Left lung (tissue), 10 donors: ENCODE data around the gene CD226. TPM values are rescaled to one million over a fixed set of nuclear protein-coding genes. Genes with fewer than 3 reads are reported as not detected.
"Not testable (repeated sequence)": the region's sequence is repeated elsewhere in the genome, so short reads cannot be mapped to it uniquely, and the experiment has no call there.

ENCODE experiments used
- ATAC-seq: fragments of 200-7000 bp; cut with Tn5 transposase; one replicate; pipeline ENCODE4 v1.9.1; 2020; ENCODE audit warnings: moderate library complexity
- DNase-seq, 4 donors: peaks; one replicate each; pipeline ENCODE4 v3.0.0-alpha.2; 2013 to 2020
- H3K27ac ChIP-seq, 2 donors: fragments of 200-600 bp; sonication (generic) in 1 of 2; one replicate each; pipeline versions ENCODE4 v1.5.0 to v1.8.0; 2020 to 2021
- H3K27me3 ChIP-seq, 2 donors: fragments of 200-600 bp; sonication (generic) in 1 of 2; one replicate each; pipeline versions ENCODE4 v1.5.0 to v1.8.0; 2020 to 2021
- H3K36me3 ChIP-seq, 2 donors: fragments of 200-600 bp; sonication (generic) in 1 of 2; one replicate each; pipeline versions ENCODE4 v1.5.0 to v1.8.0; 2020 to 2021
- H3K4me1 ChIP-seq, 2 donors: fragments of 200-600 bp; one replicate each; pipeline ENCODE4 v1.8.0; 2021
- H3K4me3 ChIP-seq, 2 donors: fragments of 200-600 bp; sonication (generic) in 1 of 2; one replicate each; pipeline versions ENCODE4 v1.5.0 to v1.8.0; 2020 to 2021; ENCODE audit warnings: mild to moderate bottlenecking in 1 of 2
- H3K9me3 ChIP-seq, 2 donors: fragments of 200-600 bp; sonication (generic) in 1 of 2; one replicate each; pipeline versions ENCODE4 v1.5.0 to v1.8.0; 2020 to 2021
- intact Hi-C, 2 donors: fragments of 100-400 bp; cut with DNase I; formaldehyde crosslinking; loops; one replicate each; pipeline versions ENCODE4 v1.11.2 to v1.14.2; 2022
- polyA plus RNA-seq, 6 donors: library from polyadenylated mRNA; unstranded; fragments of 120-200 nt; gene quantifications; one replicate each; pipeline ENCODE4 v1.2.1, GENCODE V29; 2013; ENCODE audit not compliant: insufficient read length in 6 of 6
- total RNA-seq, 2 donors: library from RNA; stranded (reverse); fragmentation: NEBNext Ultra II Directional; extraction: Animal tissue kit (Norgen Biotek cat#: 25700); gene quantifications; one replicate each; pipeline ENCODE4 v1.2.1, GENCODE V29; 2021
- TF ChIP-seq, protein P1 (sequence below), 2 donors: fragments of 200-600 bp; sonication (generic) in 1 of 2; IDR thresholded peaks; one replicate each; pipeline versions ENCODE4 v1.5.0 to v1.8.0; 2021; ENCODE audit warnings: antibody characterized with exemption in 2 of 2
- donor health status: DM: no; HTN: yes; CAD: no.
- donor health status: DM: no; HTN: no; CAD: no.

The CD226 gene
- total and polyA plus RNA-seq, 8 donors: 2.2 to 5.6 (median 2.9) TPM

DNA sequence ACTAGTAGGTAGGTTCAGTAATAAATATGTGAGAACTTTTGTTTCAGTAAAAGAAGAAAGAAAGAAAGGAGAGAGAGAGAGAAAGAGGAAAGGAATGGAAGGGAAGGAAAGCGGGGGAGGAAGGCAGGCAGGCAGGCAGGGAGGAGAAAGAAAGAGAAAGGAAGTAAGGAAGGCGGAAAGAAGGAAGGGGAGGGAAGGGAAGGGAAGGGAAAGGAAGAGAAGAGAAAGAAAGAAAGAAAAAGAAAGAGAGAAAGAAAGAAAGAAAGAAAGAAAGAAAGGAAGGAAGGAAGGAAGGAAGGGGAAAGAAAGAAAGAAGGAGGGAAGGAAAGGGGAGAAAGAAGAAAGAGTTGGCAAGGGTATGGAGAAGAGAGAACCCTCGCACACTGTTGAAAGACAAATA lies 67.6 kb downstream of the CD226 start:
- Histone ChIP-seq H3K4me1 (no peaks in the 10 kb centered on the region), H3K4me3 (no peak overlapping the region), H3K27ac (no peak overlapping the region), H3K9me3 (no peaks in the 10 kb centered on the region), H3K27me3 (no peaks in the 10 kb centered on the region), H3K36me3 (no peaks in the 10 kb centered on the region)
- TF ChIP-seq, protein P1, sequence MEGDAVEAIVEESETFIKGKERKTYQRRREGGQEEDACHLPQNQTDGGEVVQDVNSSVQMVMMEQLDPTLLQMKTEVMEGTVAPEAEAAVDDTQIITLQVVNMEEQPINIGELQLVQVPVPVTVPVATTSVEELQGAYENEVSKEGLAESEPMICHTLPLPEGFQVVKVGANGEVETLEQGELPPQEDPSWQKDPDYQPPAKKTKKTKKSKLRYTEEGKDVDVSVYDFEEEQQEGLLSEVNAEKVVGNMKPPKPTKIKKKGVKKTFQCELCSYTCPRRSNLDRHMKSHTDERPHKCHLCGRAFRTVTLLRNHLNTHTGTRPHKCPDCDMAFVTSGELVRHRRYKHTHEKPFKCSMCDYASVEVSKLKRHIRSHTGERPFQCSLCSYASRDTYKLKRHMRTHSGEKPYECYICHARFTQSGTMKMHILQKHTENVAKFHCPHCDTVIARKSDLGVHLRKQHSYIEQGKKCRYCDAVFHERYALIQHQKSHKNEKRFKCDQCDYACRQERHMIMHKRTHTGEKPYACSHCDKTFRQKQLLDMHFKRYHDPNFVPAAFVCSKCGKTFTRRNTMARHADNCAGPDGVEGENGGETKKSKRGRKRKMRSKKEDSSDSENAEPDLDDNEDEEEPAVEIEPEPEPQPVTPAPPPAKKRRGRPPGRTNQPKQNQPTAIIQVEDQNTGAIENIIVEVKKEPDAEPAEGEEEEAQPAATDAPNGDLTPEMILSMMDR (IDR thresholded peaks at IDR 0.05): no peak
- intact Hi-C loops: no loop called here
- DNase-seq (no peak), ATAC-seq (no peak)

DNA sequence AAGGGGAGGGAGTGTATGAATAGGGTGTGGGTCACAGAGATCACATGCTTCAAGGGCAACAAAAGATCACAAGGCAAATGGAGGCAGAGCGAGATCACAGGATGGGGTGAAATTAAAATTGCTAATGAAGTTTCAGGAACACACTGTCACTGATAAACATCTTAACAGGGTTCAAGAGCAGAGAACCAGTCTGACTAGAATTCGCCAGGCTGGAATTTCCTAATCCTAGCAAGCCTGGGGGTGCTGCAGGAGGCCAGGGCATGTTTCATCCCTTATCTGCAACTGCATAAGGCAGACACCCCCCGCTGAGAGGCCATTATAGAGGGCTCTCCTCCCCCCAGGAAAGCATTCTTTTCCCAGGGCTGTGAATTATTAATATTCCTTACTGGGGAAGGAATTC lies 68.6 kb downstream of the CD226 start:
- not testable (repeated sequence) for ATAC-seq

DNA sequence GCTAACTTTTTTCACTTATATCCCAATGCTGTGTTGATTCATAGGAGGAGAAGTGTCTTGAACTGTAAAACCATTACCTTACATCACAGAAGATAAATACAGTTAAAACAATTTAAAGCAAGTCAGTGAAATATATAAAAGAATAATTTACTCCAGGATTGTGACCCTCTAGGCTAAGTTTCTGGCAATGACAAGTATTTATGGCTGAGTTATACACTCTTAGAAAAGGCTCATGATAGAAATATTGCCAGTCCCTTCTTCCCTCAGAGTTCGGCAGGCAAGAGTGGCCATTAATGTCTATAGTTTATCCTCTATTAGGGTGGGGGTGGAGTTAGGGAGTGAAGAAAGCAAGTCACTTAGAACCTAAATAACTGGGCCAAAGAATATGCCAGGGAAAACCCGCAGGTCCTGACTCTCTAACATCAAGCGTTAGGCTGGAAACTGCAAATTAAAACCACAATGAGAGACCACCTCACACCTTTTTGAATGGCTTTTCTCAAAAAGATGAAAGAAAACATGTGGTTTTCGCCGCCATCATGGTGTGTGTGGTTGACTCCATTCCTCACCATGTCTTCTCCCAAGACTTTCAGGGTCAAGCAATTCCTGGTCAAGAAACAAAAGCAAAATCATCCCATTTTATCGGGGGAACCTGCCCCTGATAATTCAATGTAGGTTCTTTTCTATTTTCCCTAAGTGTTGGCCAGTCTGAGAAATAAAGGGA lies 69.3 kb downstream of the CD226 start:
- Histone ChIP-seq H3K4me1 (no peaks in the 10 kb centered on the region), H3K9me3 (no peaks in the 10 kb centered on the region), H3K4me3 (no peak overlapping the region), H3K36me3 (no peaks in the 10 kb centered on the region), H3K27me3 (no peaks in the 10 kb centered on the region), H3K27ac (no peak overlapping the region)
- ATAC-seq (no peak), DNase-seq (no peak)
- TF ChIP-seq, protein P1 (IDR thresholded peaks at IDR 0.05): no peak
- intact Hi-C loops: no loop called here

More for the DNA sequence above, 68.6 kb downstream of the CD226 start:
- H3K27me3 ChIP-seq, intact Hi-C loops, H3K4me3 ChIP-seq, H3K4me1 ChIP-seq, H3K36me3 ChIP-seq, H3K9me3 ChIP-seq, H3K27ac ChIP-seq, DNase-seq: not testable (repeated sequence)

DNA sequence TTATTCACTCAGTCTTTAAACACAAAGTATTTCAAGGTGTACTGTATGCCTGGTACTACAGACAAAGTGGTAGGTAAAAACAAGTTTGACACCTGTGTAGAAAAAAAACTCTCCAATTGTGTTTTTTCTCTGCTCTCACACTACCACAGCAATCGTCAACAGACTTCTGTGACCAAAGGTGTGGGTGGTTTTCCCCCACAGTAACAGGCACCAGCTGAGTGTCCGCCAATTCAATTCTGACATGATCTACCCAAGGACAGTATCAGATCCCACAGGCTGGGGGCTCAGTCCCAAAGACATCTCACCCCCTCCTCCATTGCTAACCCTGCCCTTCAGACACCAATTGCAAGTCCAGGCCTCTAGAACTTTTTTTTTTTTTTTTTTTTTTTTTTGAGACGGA lies 71.2 kb downstream of the CD226 start:
- no peak for ATAC-seq
- Histone ChIP-seq H3K27ac (no peak overlapping the region), H3K4me3 (no peak overlapping the region), H3K27me3 (no peaks in the 10 kb centered on the region), H3K4me1 (no peaks in the 10 kb centered on the region), H3K36me3 (no peaks in the 10 kb centered on the region), H3K9me3 (no peaks in the 10 kb centered on the region)
- DNase-seq: no peak
- TF ChIP-seq, protein P1 (IDR thresholded peaks at IDR 0.05): no peak
- intact Hi-C loops: no loop called here

DNA sequence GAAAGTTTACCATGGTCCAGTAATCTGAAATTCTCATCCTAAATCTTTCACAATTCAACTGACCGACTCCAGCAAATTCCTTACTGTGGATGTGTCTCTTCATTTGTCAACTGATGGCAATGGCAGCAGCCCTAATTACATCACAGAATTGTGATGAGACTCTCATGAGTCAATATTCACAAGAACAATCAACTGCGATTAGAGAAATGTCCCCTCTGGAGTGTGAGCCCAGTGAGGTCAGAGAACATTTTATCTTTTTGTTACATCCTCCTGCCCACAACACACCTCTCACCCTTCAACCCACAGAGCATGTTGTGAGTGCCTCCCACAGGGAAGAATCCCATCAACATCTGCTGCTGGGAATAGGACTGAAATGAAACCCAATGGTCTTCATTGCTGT lies 73.6 kb downstream of the CD226 start:
- H3K4me1 ChIP-seq: no peaks in the 10 kb centered on the region
- ATAC-seq: no peak

More for the DNA sequence above, 73.6 kb downstream of the CD226 start:
- Histone ChIP-seq H3K27ac (no peak overlapping the region), H3K27me3 (no peaks in the 10 kb centered on the region), H3K4me3 (no peak overlapping the region), H3K36me3 (no peaks in the 10 kb centered on the region), H3K9me3 (no peaks in the 10 kb centered on the region)
- no peak for DNase-seq
- intact Hi-C loops: no loop called here
- TF ChIP-seq, protein P1 (IDR thresholded peaks at IDR 0.05): no peak
